Thyroid gland (tissue), 4 donors: ENCODE results near the gene RBMS1. TPM values are rescaled to one million over a fixed set of nuclear protein-coding genes. Genes with fewer than 3 reads are reported as not detected.
A peak's percentile ranks its signal among the peaks of the same experiment; 100 is the strongest.

Experiments
- DNase-seq, 2 donors: peaks; one replicate each; pipeline ENCODE4 v3.0.0-alpha.2; 2019
- H3K27ac ChIP-seq, 3 donors: fragments of 200-600 bp; sonication (generic); 1 replicate in 2 of 3; 2 replicates in 1 of 3; pipeline ENCODE4 v1.5.1; 2016 to 2019; ENCODE audit warnings: mild to moderate bottlenecking in 1 of 3, moderate library complexity in 1 of 3
- H3K27me3 ChIP-seq: fragments of 200-600 bp; sonication (generic); one replicate; pipeline ENCODE4 v1.5.1; 2019
- H3K36me3 ChIP-seq, 2 donors: fragments of 200-600 bp; sonication (generic); one replicate each; pipeline ENCODE4 v1.5.1; 2016 to 2019
- H3K4me1 ChIP-seq, 2 donors: fragments of 200-600 bp; sonication (generic); one replicate each; pipeline ENCODE4 v1.5.1; 2017 to 2019
- H3K4me3 ChIP-seq, 3 donors: fragments of 200-600 bp; sonication (generic); replicated peaks in 1 of 3; 1 replicate in 2 of 3; 2 replicates in 1 of 3; pipeline ENCODE4 v1.5.1; 2016; ENCODE audit warnings: mild to moderate bottlenecking in 1 of 3
- H3K9me3 ChIP-seq: fragments of 200-600 bp; sonication (generic); one replicate; pipeline ENCODE4 v1.5.1; 2017
- POLR2A ChIP-seq, 2 donors: fragments of 450-650 bp; IDR thresholded peaks; one replicate each; pipeline ENCODE4 v1.6.1; 2017; ENCODE audit warnings: antibody characterized with exemption in 2 of 2, mild to moderate bottlenecking in 2 of 2, moderate library complexity in 1 of 2
- WGBS, 2 donors: methylation state at CpG; one replicate each; pipeline ENCODE4 v1.1.5; 2017; 5-methylcytosine and 5-hydroxymethylcytosine counted together
- intact Hi-C: fragments of 100-400 bp; cut with DNase I; formaldehyde crosslinking; loops from one replicate; pipeline ENCODE4 v1.15.1; 2023
- total RNA-seq, 4 donors: library from RNA; depleted of rRNA; stranded (reverse); fragments of >200 nt; gene quantifications; one replicate each; pipeline ENCODE4 v1.2.3, GENCODE V29; 2016
- TF ChIP-seq, protein P1 (sequence below), 6 experiments: fragments of 200-600 bp in 3 of 6; fragments of 450-650 bp in 3 of 6; sonication (generic) in 3 of 6; IDR thresholded peaks; one replicate each; pipeline ENCODE4 v1.5.1; 2016 to 2019; ENCODE audit warnings: antibody characterized with exemption in 6 of 6, mild to moderate bottlenecking in 2 of 6, inconsistent platforms in 1 of 6, moderate library complexity in 1 of 6

RBMS1 gene
- total RNA-seq, 4 donors from 2014 or later = 50.9 to 80.1 (median 69.0) TPM

DNA sequence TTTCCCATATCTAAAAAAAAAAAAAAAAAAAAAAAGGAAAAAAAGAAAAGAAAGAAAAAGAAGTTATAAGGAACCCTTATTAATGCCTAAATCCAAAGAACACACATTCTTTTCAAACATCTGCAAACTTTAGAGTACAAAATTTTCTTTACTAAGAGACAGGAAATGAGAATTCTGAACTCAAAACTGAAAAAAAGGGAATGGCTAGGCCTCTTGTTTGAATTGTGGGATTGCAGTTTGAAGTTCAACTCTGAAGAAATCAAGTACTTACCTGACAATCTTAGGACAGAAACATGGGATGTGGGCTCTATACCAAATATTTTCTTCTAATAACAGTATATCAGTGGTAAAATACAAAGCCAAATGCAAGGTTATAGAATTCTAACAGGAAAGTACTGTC, 175.4 kb downstream of the RBMS1 start:
- no peaks in the 10 kb centered on the region for H3K36me3 ChIP-seq
- H3K27me3 ChIP-seq = no peaks in the 10 kb centered on the region
- DNase-seq = no peak
- H3K4me1 ChIP-seq = peaks cover 15 to 16% of the 10 kb centered on the region in 2 donors
- no peak overlapping the region for H3K4me3 ChIP-seq
- intact Hi-C loops = no loop called here
- TF ChIP-seq, protein P1, sequence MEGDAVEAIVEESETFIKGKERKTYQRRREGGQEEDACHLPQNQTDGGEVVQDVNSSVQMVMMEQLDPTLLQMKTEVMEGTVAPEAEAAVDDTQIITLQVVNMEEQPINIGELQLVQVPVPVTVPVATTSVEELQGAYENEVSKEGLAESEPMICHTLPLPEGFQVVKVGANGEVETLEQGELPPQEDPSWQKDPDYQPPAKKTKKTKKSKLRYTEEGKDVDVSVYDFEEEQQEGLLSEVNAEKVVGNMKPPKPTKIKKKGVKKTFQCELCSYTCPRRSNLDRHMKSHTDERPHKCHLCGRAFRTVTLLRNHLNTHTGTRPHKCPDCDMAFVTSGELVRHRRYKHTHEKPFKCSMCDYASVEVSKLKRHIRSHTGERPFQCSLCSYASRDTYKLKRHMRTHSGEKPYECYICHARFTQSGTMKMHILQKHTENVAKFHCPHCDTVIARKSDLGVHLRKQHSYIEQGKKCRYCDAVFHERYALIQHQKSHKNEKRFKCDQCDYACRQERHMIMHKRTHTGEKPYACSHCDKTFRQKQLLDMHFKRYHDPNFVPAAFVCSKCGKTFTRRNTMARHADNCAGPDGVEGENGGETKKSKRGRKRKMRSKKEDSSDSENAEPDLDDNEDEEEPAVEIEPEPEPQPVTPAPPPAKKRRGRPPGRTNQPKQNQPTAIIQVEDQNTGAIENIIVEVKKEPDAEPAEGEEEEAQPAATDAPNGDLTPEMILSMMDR (IDR thresholded peaks at IDR 0.05) = no peak
- no peak for TF ChIP-seq POLR2A (IDR thresholded peaks at IDR 0.05)
- no peaks in the 10 kb centered on the region for H3K9me3 ChIP-seq
- H3K27ac ChIP-seq = no peak overlapping the region

DNA sequence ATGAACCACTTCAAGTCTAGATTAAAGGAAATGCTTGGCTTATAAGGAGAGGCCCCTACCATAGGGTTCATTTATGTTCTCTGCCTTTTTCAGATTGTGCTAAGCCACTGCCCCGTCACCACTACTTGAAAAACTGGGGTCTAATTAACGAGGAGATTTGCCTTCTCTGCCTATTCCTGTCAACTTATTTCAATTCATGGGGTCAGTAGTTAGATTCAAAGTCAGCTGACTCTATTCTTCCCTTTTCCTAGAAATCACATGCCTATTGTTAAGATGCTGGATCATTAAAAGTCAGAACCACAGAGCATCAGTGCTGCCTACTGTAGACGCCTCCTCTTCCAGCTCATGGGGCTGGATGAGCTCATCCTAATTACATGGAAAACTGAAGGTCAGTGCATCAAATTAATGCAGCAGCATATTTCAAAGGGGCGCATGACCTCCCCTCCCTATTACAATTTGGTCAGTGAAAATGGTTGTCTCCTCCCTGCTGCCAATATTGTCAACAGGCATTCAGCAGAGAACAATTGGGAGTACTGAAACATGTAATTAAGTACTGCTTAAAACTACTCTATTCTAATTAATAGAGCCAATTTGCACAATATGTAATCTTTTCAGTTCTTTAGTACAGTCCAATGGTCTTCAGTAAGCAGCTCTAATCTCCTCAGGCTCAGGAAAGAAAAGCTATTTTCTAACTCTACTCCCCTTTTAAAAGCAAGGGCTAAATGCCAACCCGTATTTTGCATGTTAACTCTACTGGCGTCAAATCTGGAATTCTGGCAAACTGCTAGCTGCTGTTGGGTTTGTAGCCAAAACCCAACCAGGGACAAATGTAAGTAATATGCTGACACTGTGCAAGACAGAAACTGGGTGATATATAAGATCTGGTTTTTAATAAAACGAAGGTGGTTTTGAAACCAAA, 176.2 kb downstream of the RBMS1 start:
- 67 to 70% methylated on average over 7 of the region's 7 CpGs for WGBS, 2 donors
- Histone ChIP-seq H3K36me3 (no peaks in the 10 kb centered on the region), H3K9me3 (no peaks in the 10 kb centered on the region), H3K27me3 (no peaks in the 10 kb centered on the region), H3K4me3 (no peak overlapping the region), H3K4me1 (peaks cover 15 to 16% of the 10 kb centered on the region in 2 donors), H3K27ac (peak overlapping the region in 1 of 3 donors; percentile 5)
- DNase-seq = peak; percentile 22 to 36
- TF ChIP-seq, protein P1 (IDR thresholded peaks at IDR 0.05) = no peak
- no peak for TF ChIP-seq POLR2A (IDR thresholded peaks at IDR 0.05)
- intact Hi-C loops = no loop called here

DNA sequence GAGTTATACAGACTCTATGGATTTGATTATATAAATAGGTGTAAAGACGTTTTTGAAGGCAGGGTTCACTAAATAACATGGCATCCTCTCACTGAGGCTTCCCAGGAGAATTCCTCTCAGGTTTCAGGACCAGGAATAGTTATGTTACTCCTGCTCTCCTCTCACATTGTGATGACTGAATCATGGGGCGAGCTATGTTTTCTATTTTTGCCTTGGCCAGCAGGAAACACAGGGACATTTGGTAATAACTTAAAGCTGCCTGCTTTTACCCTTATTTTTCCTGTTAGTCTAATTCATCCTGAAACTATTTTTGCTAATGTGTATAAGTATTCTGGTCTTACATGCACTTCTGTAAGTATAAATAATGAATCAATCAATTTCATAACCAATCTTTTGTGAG, 178.3 kb downstream of the RBMS1 start:
- TF ChIP-seq, protein P1 (IDR thresholded peaks at IDR 0.05) = no peak
- Histone ChIP-seq H3K27me3 (no peaks in the 10 kb centered on the region), H3K4me3 (no peak overlapping the region), H3K9me3 (no peaks in the 10 kb centered on the region), H3K36me3 (no peaks in the 10 kb centered on the region), H3K4me1 (peaks cover 15 to 16% of the 10 kb centered on the region in 2 donors), H3K27ac (no peak overlapping the region)
- 75 to 77% methylated on average over 2 of the region's 2 CpGs for WGBS, 2 donors
- DNase-seq = no peak
- intact Hi-C loops = no loop called here

- H3K4me1 ChIP-seq = no peaks in the 10 kb centered on the region
- no peaks in the 10 kb centered on the region for H3K9me3 ChIP-seq
- TF ChIP-seq POLR2A (IDR thresholded peaks at IDR 0.05) = no peak
- TF ChIP-seq, protein P1 (IDR thresholded peaks at IDR 0.05) = no peak
Measured at GRCh38 chr2:160310118-160310828, 183.3 kb downstream of the RBMS1 start.

DNA sequence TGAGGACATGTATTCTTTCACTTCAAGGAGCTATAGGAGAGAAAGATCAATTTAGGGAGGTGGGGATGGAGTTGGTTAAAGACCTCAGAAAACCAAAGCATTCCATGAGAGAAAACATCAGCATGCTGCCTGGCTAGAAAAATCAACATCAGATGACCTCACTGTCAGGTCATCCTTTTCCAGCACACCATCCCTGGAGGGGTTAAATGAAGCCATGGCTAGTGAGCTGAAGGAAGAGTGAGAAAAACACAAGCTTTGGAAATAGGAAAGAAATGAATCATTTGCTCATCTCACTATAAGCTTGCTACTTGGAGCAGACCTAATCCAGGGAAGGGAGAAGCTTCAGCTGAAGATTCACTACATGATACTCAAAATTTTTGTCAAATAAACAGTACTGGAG, 184.0 kb downstream of the RBMS1 start:
- Histone ChIP-seq H3K27ac (no peak overlapping the region), H3K4me1 (no peaks in the 10 kb centered on the region), H3K27me3 (no peaks in the 10 kb centered on the region), H3K4me3 (no peak overlapping the region), H3K9me3 (no peaks in the 10 kb centered on the region), H3K36me3 (no peaks in the 10 kb centered on the region)
- intact Hi-C loops = no loop called here
- TF ChIP-seq, protein P1 (IDR thresholded peaks at IDR 0.05) = no peak
- TF ChIP-seq POLR2A (IDR thresholded peaks at IDR 0.05) = no peak
- no peak for DNase-seq

More at GRCh38 chr2:160310118-160310828, 183.3 kb downstream of the RBMS1 start:
- 58 to 67% methylated on average over 8 of the region's 8 CpGs for WGBS, 2 donors
- no peak for DNase-seq
- Histone ChIP-seq H3K36me3 (no peaks in the 10 kb centered on the region), H3K4me3 (no peak overlapping the region), H3K27me3 (no peaks in the 10 kb centered on the region), H3K27ac (no peak overlapping the region)
- intact Hi-C loops = no loop called here
